HepG2 (cell line): ENCODE measurements around the gene MSL3B.

Experiments used
- ATF1 ChIP-seq: IDR thresholded peaks from 2 replicates; pipeline ENCODE4 v1.6.1; 2016; ENCODE audit warnings: mild to moderate bottlenecking, control low read depth
- ESRRA ChIP-seq: sonication (generic); formaldehyde crosslinking; IDR thresholded peaks from 2 replicates; pipeline ENCODE4 v1.5.1; 2020; ENCODE audit warnings: mild to moderate bottlenecking, low read depth, missing genetic modification reagents
- JUNB ChIP-seq: sonication (generic); formaldehyde crosslinking; IDR thresholded peaks from 2 replicates; pipeline ENCODE4 v1.8.0; 2022; ENCODE audit warnings: missing genetic modification reagents, mild to moderate bottlenecking, borderline replicate concordance
- KLF13 ChIP-seq: sonication (generic); formaldehyde crosslinking; IDR thresholded peaks from 2 replicates; pipeline ENCODE4 v1.4.0; 2020; ENCODE audit warnings: mild to moderate bottlenecking, missing genetic modification reagents
- MIXL1 ChIP-seq: IDR thresholded peaks from 2 replicates; pipeline ENCODE4 v1.6.1; 2016
- PAX8 ChIP-seq: sonication (generic); formaldehyde crosslinking; IDR thresholded peaks from 2 replicates; pipeline ENCODE4 v1.8.0; 2022; ENCODE audit warnings: mild to moderate bottlenecking, missing genetic modification reagents, borderline replicate concordance
- TF ChIP-seq, protein P1 (sequence below), 2 experiments: fragments of 450-650 bp in 1 of 2; sonication (generic) in 1 of 2; formaldehyde crosslinking in 1 of 2; IDR thresholded peaks; 2 replicates each; pipeline versions ENCODE4 v1.6.1 to v1.8.0; 2016 to 2022; ENCODE audit warnings: antibody characterized with exemption in 1 of 2, mild to moderate bottlenecking in 1 of 2, missing genetic modification reagents in 1 of 2
- TF ChIP-seq, protein P2 (sequence below): sonication (generic); formaldehyde crosslinking; conservative IDR thresholded peaks from 2 replicates; pipeline ENCODE4 v1.8.0; 2022; ENCODE audit warnings: missing genetic modification reagents
- TF ChIP-seq, protein P3 (sequence below): sonication (generic); formaldehyde crosslinking; IDR thresholded peaks from 2 replicates; pipeline ENCODE4 v1.8.1; 2023; ENCODE audit warnings: mild to moderate bottlenecking, missing genetic modification reagents
- TF ChIP-seq, protein P4 (sequence below): sonication (generic); formaldehyde crosslinking; IDR thresholded peaks from 2 replicates; pipeline ENCODE4 v1.8.1; 2023; ENCODE audit warnings: mild to moderate bottlenecking, missing genetic modification reagents, borderline replicate concordance

Gene MSL3B

DNA sequence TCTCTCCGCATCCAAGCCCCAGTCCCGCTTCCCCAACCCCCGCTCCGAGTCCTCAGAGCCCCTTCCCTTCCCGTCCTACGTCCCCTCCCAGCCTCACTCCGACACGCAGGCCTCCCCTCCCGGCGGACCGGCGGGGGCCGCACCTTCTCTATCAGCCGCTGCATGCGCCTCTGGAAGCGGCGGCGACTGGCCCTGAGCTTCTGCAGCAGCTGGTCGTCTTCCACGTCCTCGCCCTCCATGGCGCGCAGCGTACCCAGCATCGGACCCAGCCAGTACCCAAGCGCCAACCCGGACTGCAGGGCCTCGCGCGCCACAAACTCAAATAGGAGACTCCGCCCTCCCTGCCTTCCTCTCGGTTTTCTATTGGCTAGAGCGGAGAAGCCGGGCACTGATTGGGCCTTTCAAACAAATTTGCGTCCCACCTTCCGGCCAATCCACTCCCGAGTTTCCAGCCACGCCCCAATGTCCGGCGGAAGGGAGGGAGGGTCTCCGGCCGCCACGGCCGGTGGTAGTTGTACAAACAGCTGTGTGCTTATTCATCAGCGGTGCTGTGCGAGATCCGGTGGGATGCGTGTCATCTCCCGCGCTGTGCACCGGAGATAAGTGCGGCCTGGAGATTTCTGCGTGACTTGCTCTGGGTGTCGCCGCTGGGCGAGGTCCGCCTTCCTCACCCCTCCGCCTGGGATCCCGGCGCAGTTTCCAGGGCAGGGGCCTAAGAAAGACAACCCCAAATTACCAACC, 13.8 kb downstream of the MSL3B start, which contains the start of gene HJURP (continued):
- TF ChIP-seq, protein P1, sequence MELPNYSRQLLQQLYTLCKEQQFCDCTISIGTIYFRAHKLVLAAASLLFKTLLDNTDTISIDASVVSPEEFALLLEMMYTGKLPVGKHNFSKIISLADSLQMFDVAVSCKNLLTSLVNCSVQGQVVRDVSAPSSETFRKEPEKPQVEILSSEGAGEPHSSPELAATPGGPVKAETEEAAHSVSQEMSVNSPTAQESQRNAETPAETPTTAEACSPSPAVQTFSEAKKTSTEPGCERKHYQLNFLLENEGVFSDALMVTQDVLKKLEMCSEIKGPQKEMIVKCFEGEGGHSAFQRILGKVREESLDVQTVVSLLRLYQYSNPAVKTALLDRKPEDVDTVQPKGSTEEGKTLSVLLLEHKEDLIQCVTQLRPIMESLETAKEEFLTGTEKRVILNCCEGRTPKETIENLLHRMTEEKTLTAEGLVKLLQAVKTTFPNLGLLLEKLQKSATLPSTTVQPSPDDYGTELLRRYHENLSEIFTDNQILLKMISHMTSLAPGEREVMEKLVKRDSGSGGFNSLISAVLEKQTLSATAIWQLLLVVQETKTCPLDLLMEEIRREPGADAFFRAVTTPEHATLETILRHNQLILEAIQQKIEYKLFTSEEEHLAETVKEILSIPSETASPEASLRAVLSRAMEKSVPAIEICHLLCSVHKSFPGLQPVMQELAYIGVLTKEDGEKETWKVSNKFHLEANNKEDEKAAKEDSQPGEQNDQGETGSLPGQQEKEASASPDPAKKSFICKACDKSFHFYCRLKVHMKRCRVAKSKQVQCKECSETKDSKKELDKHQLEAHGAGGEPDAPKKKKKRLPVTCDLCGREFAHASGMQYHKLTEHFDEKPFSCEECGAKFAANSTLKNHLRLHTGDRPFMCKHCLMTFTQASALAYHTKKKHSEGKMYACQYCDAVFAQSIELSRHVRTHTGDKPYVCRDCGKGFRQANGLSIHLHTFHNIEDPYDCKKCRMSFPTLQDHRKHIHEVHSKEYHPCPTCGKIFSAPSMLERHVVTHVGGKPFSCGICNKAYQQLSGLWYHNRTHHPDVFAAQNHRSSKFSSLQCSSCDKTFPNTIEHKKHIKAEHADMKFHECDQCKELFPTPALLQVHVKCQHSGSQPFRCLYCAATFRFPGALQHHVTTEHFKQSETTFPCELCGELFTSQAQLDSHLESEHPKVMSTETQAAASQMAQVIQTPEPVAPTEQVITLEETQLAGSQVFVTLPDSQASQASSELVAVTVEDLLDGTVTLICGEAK (IDR thresholded peaks at IDR 0.05), result no peak
- TF ChIP-seq, protein P1 (CRISPR knock-in tag; IDR thresholded peaks at IDR 0.05), result peak; percentile 52; the same call in 1 of the 2 replicates
- no peak for TF ChIP-seq PAX8 (CRISPR knock-in tag)
- TF ChIP-seq, protein P2, sequence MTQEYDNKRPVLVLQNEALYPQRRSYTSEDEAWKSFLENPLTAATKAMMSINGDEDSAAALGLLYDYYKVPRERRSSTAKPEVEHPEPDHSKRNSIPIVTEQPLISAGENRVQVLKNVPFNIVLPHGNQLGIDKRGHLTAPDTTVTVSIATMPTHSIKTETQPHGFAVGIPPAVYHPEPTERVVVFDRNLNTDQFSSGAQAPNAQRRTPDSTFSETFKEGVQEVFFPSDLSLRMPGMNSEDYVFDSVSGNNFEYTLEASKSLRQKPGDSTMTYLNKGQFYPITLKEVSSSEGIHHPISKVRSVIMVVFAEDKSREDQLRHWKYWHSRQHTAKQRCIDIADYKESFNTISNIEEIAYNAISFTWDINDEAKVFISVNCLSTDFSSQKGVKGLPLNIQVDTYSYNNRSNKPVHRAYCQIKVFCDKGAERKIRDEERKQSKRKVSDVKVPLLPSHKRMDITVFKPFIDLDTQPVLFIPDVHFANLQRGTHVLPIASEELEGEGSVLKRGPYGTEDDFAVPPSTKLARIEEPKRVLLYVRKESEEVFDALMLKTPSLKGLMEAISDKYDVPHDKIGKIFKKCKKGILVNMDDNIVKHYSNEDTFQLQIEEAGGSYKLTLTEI, result peak; percentile 70; the same call in 1 of the 2 replicates
- TF ChIP-seq JUNB (CRISPR knock-in tag), result peak; percentile 92
- TF ChIP-seq ESRRA (CRISPR knock-in tag), result no peak
- TF ChIP-seq ATF1, result peak; percentile 55; the same call in 1 of the 2 replicates
- TF ChIP-seq, protein P3, sequence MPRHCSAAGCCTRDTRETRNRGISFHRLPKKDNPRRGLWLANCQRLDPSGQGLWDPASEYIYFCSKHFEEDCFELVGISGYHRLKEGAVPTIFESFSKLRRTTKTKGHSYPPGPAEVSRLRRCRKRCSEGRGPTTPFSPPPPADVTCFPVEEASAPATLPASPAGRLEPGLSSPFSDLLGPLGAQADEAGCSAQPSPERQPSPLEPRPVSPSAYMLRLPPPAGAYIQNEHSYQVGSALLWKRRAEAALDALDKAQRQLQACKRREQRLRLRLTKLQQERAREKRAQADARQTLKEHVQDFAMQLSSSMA (CRISPR knock-in tag), result peak; percentile 88
- TF ChIP-seq, protein P4, sequence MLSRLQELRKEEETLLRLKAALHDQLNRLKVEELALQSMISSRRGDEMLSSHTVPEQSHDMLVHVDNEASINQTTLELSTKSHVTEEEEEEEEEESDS (CRISPR knock-in tag), result peak; percentile 96; the same call in 1 of the 2 replicates
- TF ChIP-seq KLF13, result no peak
- TF ChIP-seq MIXL1 (CRISPR knock-in tag), result no peak
